T-helper 9 cell (primary cell): ENCODE results near the gene PTBP2.

Experiments
- DNase-seq: peaks from one replicate; pipeline ENCODE4 v3.0.0-alpha.2; 2020

The PTBP2 gene

GRCh38 chr1:96825231-96825630 is 103.6 kb downstream of the PTBP2 start:
- DNase-seq = no peak

- DNase-seq = no peak
These were observed 104.5 kb downstream of the PTBP2 start for GRCh38 chr1:96825950-96826576.

GRCh38 chr1:96833376-96833775 is 111.8 kb downstream of the PTBP2 start:
- no peak for DNase-seq

- no peak for DNase-seq
These were observed 113.4 kb downstream of the PTBP2 start for GRCh38 chr1:96834986-96835385.

GRCh38 chr1:96837057-96837780 is 115.6 kb downstream of the PTBP2 start:
- no peak for DNase-seq

GRCh38 chr1:96837781-96838216 is 116.2 kb downstream of the PTBP2 start:
- DNase-seq = no peak

GRCh38 chr1:96840396-96840795 is 118.8 kb downstream of the PTBP2 start:
- no peak for DNase-seq

GRCh38 chr1:96842215-96842614 is 120.6 kb downstream of the PTBP2 start:
- DNase-seq = no peak

GRCh38 chr1:96843196-96843595 is 121.6 kb downstream of the PTBP2 start:
- DNase-seq = no peak

- no peak for DNase-seq
These were observed 122.0 kb downstream of the PTBP2 start for GRCh38 chr1:96843601-96844000.

- no peak for DNase-seq
These were observed 123.9 kb downstream of the PTBP2 start for GRCh38 chr1:96845464-96845863.

- DNase-seq = no peak
These were observed 140.3 kb downstream of the PTBP2 start for GRCh38 chr1:96861836-96862235.

GRCh38 chr1:96863449-96863848 is 141.9 kb downstream of the PTBP2 start:
- no peak for DNase-seq
